Loucy (cell line): ENCODE data around the gene ANKRD36C.
"Not testable (repeated sequence)": the region's sequence is repeated elsewhere in the genome, so short reads cannot be mapped to it uniquely, and the experiment has no call there.

Experiments
- H2AFZ ChIP-seq: fragments of 200-600 bp; sonication (generic); 2 replicates; pipeline ENCODE4 v1.6.0; 2016; ENCODE audit warnings: antibody characterized with exemption, mild to moderate bottlenecking, low read length, moderate library complexity
- H3F3A ChIP-seq: fragments of 200-600 bp; 2 replicates; pipeline ENCODE4 v1.6.0; 2016; ENCODE audit warnings: antibody characterized with exemption, low read depth, mild to moderate bottlenecking
- H3K27me3 ChIP-seq: fragments of 200-600 bp; sonication (generic); 2 replicates; pipeline ENCODE4 v1.6.1; 2014; ENCODE audit warnings: low read length, mild to moderate bottlenecking; ENCODE audit not compliant: insufficient read depth, poor library complexity, severe bottlenecking
- H3K36me3 ChIP-seq: fragments of 200-600 bp; sonication (generic); 2 replicates; pipeline ENCODE4 v1.6.1; 2016; ENCODE audit warnings: low read length; ENCODE audit not compliant: insufficient read depth
- H3K4me1 ChIP-seq: fragments of 200-600 bp; sonication (generic); 2 replicates; pipeline ENCODE4 v1.5.1; 2014; ENCODE audit warnings: low read length, mild to moderate bottlenecking; ENCODE audit not compliant: insufficient read depth, poor library complexity, severe bottlenecking
- H3K4me2 ChIP-seq: fragments of 200-600 bp; sonication (generic); 2 replicates; pipeline ENCODE4 v1.6.0; 2014; ENCODE audit warnings: antibody characterized with exemption, low read length, low read depth, mild to moderate bottlenecking; ENCODE audit not compliant: poor library complexity, severe bottlenecking
- H3K4me3 ChIP-seq: fragments of 200-600 bp; sonication (generic); 2 replicates; pipeline ENCODE4 v1.5.1; 2014; ENCODE audit warnings: low read length, mild to moderate bottlenecking, mixed read lengths; ENCODE audit not compliant: poor library complexity, severe bottlenecking
- H3K79me2 ChIP-seq: fragments of 200-600 bp; sonication (generic); 2 replicates; pipeline ENCODE4 v1.6.1; 2014; ENCODE audit warnings: low read length; ENCODE audit not compliant: insufficient read depth
- H3K9ac ChIP-seq: fragments of 200-600 bp; sonication (generic); 2 replicates; pipeline ENCODE4 v1.6.0; 2014; ENCODE audit warnings: mild to moderate bottlenecking, low read depth, low read length, moderate library complexity; ENCODE audit not compliant: poor library complexity, severe bottlenecking
- H3K9me2 ChIP-seq: fragments of 200-600 bp; sonication (generic); replicated peaks from 2 replicates; pipeline ENCODE4 v1.6.1; 2016; ENCODE audit warnings: low read depth, low read length, mixed read lengths
- H3K9me3 ChIP-seq: fragments of 200-600 bp; sonication (generic); 2 replicates; pipeline ENCODE4 v1.6.1; 2014; ENCODE audit warnings: mild to moderate bottlenecking, antibody characterized with exemption, low read length, low read depth; ENCODE audit not compliant: insufficient read depth
- H4K20me1 ChIP-seq: fragments of 200-600 bp; sonication (generic); 2 replicates; pipeline ENCODE4 v1.6.0; 2014; ENCODE audit warnings: antibody characterized with exemption, low read length, mild to moderate bottlenecking; ENCODE audit not compliant: insufficient read depth, poor library complexity, severe bottlenecking
- CTCF ChIP-seq: fragments of 200-600 bp; sonication (generic); conservative IDR thresholded peaks from 2 replicates; pipeline ENCODE4 v1.5.1; 2014; ENCODE audit warnings: mild to moderate bottlenecking, antibody characterized with exemption, low read length
- EZH2phosphoT487 ChIP-seq: fragments of 200-600 bp; IDR thresholded peaks from 2 replicates; pipeline ENCODE4 v1.6.1; 2018; ENCODE audit warnings: antibody characterized with exemption, mild to moderate bottlenecking, moderate library complexity, borderline replicate concordance

ANKRD36C gene

DNA sequence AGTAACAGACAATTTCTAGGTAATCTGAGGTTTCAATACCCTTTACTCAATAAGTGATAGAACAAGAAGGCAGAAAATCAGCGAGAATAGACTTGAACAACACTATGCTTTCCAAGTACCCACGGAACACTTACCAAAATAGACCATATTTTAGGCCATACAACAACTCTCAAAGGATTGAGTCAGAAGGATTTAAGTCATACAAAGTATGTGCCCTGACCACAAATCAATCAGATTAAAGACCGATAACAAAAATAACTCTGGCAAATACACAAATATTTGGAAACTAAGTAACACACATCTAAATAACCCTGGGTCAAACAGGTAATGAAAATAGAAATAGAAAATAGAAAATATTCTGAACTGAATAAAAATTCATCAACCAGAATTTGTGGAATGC is 129.5 kb downstream of the ANKRD36C start:
- H4K20me1 ChIP-seq, H3K27me3 ChIP-seq, H3K9ac ChIP-seq, H3K4me1 ChIP-seq, H3F3A ChIP-seq, H2AFZ ChIP-seq, H3K36me3 ChIP-seq, H3K4me3 ChIP-seq, H3K9me3 ChIP-seq, H3K9me2 ChIP-seq, H3K79me2 ChIP-seq, H3K4me2 ChIP-seq: not testable (repeated sequence)

- H3K4me3 ChIP-seq, result no peak overlapping the region
- no peaks in the 10 kb centered on the region for H3K9me2 ChIP-seq
- no peak for TF ChIP-seq CTCF
- no peak for TF ChIP-seq EZH2phosphoT487
- no peaks in the 10 kb centered on the region for H3K27me3 ChIP-seq
- H4K20me1 ChIP-seq, result no peaks in the 10 kb centered on the region
- H3K9me3 ChIP-seq, result no peaks in the 10 kb centered on the region
- no peaks in the 10 kb centered on the region for H3F3A ChIP-seq
- peaks cover 15% of the 10 kb centered on the region; the same call in 1 of the 2 replicates for H3K36me3 ChIP-seq
- H3K4me1 ChIP-seq, result no peaks in the 10 kb centered on the region
- no peak overlapping the region for H3K9ac ChIP-seq
- no peaks in the 10 kb centered on the region for H3K79me2 ChIP-seq
- H3K4me2 ChIP-seq, result no peak overlapping the region
- no peak overlapping the region for H2AFZ ChIP-seq
These were observed 155.5 kb downstream of the ANKRD36C start for GRCh38 chr2:95836151-95836550.

DNA sequence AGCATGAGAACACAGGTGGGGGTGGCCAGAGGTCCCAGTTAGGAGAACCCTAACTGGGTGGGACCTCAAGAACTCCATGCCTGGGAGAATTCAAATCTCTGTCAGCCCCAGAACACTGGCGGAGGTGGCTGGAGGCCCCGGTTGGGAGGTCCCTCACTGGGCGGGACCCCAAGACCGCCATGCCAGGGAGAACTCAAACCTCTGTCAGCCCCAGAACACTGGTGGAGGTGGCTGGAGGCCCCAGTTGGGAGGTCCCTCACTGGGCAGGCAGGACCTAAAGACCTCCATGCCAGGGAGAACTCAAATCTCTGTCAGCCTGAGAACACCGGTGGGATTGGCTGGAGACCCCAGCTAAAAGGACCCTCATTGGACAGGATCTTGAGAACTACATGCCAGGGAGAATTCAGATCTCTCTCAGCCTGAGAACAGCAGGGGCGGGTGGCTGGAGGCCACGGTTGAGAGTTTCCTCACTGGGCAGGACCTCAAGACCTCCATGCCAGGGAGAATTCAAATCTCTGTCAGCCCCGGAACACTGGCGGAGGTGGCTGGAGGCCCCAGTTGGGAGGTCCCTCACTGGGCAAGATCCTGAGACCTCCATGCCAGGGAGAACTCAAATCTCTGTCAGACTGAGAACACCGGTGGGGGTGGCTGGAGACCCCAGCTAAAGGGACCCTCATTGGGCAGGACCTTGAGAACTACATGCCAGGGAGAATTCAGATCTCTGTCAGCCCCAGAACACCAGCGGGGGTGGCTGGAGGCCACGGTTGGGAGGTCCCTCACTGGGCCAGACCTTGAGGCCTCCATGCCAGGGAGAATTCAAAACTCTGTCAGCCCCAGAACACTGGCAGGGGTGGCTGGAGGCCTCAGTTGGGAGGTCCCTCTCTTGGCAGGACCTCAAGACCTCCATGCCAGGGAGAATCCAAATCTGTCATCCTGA is 157.3 kb downstream of the ANKRD36C start:
- H3K4me1 ChIP-seq, H3K4me2 ChIP-seq, H4K20me1 ChIP-seq, H3K9me3 ChIP-seq, H3K9ac ChIP-seq, H3K79me2 ChIP-seq, H2AFZ ChIP-seq, H3F3A ChIP-seq, H3K27me3 ChIP-seq, H3K4me3 ChIP-seq, H3K9me2 ChIP-seq: not testable (repeated sequence)
- H3K36me3 ChIP-seq, result peaks cover 14% of the 10 kb centered on the region; the same call in 1 of the 2 replicates

DNA sequence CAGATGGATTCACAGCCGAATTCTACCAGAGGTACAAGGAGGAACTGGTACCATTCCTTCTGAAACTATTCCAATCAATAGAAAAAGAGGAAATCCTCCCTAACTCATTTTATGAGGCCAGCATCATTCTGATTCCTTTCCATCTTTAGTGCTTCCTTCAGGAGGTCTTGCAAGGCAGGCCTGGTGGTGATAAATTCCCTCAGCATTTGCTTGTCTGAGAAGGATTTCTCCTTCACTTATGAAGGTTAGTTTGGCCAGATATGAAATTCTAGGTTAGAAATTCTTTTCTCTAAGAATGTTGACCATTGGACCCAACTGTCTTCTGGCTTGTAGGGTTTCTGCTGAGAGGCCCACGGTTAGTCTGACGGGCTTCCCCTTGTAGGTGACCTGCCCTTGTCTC is 167.4 kb downstream of the ANKRD36C start:
- not testable (repeated sequence) for H3K9me2 ChIP-seq, H2AFZ ChIP-seq, H3K27me3 ChIP-seq, H3K4me1 ChIP-seq, H3K4me2 ChIP-seq, H3K79me2 ChIP-seq, H3F3A ChIP-seq, H3K9ac ChIP-seq, H3K36me3 ChIP-seq, H3K4me3 ChIP-seq, H4K20me1 ChIP-seq
- peaks cover 11% of the 10 kb centered on the region; the same call in 1 of the 2 replicates for H3K9me3 ChIP-seq

GRCh38 chr2:95817521-95817920 is 174.1 kb downstream of the ANKRD36C start:
- not testable (repeated sequence) for H3K4me3 ChIP-seq, H3K9me2 ChIP-seq, H3K4me2 ChIP-seq, H2AFZ ChIP-seq, H3F3A ChIP-seq, H3K27me3 ChIP-seq, H3K79me2 ChIP-seq, H4K20me1 ChIP-seq, H3K4me1 ChIP-seq, H3K36me3 ChIP-seq, H3K9ac ChIP-seq, H3K9me3 ChIP-seq

- not testable (repeated sequence) for H3F3A ChIP-seq, H2AFZ ChIP-seq, H3K4me3 ChIP-seq, H4K20me1 ChIP-seq, H3K27me3 ChIP-seq, H3K9me2 ChIP-seq, H3K9me3 ChIP-seq, H3K36me3 ChIP-seq, H3K4me2 ChIP-seq, H3K4me1 ChIP-seq, H3K79me2 ChIP-seq, H3K9ac ChIP-seq
These were observed 178.3 kb downstream of the ANKRD36C start for GRCh38 chr2:95813311-95813710.
